H1 (cell line): Measurements from ENCODE around the gene PDE2A. TPM values are rescaled to one million over a fixed set of nuclear protein-coding genes. Genes with fewer than 3 reads are reported as not detected.

Experiments
- CTCF ChIA-PET: fragments of 300-600 bp; sonication (Branson Sonifier 250); formaldehyde crosslinking; loops from one replicate; lab custom pipeline; 2021; ENCODE audit not compliant: partially characterized antibody; lab: Charles Lee
- POLR2A ChIA-PET: fragments of 300-600 bp; sonication (Branson Sonifier 250); formaldehyde crosslinking; loops from one replicate; lab custom pipeline; 2021; ENCODE audit warnings: inconsistent platforms; ENCODE audit not compliant: partially characterized antibody; lab: Charles Lee
- DNase-seq, 2 experiments: peaks; one replicate each; pipeline versions ENCODE4 v3.0.0 to v3.0.0-alpha.2; 2010 to 2022; ENCODE audit warnings: low spot score in 2 of 2, low read depth in 1 of 2, mixed read lengths in 1 of 2
- FAIRE-seq: peaks from 2 replicates; lab custom pipeline; 2011; peaks lifted over from hg19 to GRCh38; lab: Jason Lieb, UNC
- H2AFZ ChIP-seq: 2 replicates; pipeline ENCODE4 v1.8.1; 2012; ENCODE audit warnings: low read length, inconsistent platforms
- H2AK5ac ChIP-seq: 2 replicates; pipeline ENCODE4 v1.6.1; 2013; ENCODE audit warnings: low read depth, low read length
- H2BK120ac ChIP-seq: replicated peaks from 2 replicates; pipeline ENCODE3; 2013; ENCODE audit warnings: low read depth, low read length, inconsistent platforms
- H2BK12ac ChIP-seq: 2 replicates; pipeline ENCODE4 v1.6.1; 2013; ENCODE audit warnings: low read depth, low read length
- H2BK15ac ChIP-seq: 2 replicates; pipeline ENCODE4 v1.6.1; 2013; ENCODE audit warnings: low read length
- H2BK20ac ChIP-seq: 2 replicates; pipeline ENCODE4 v1.6.1; 2013; ENCODE audit warnings: low read length
- H2BK5ac ChIP-seq: 2 replicates; pipeline ENCODE4 v1.6.1; 2013; ENCODE audit warnings: low read depth, low read length
- H3K14ac ChIP-seq: 2 replicates; pipeline ENCODE4 v1.6.1; 2013; ENCODE audit warnings: inconsistent platforms; ENCODE audit not compliant: insufficient read length
- H3K18ac ChIP-seq: 2 replicates; pipeline ENCODE4 v1.6.1; 2013; ENCODE audit warnings: low read length; ENCODE audit errors: extremely low read depth
- H3K23ac ChIP-seq: 2 replicates; pipeline ENCODE4 v1.6.1; 2013; ENCODE audit warnings: inconsistent platforms; ENCODE audit not compliant: insufficient read length
- H3K23me2 ChIP-seq: 2 replicates; pipeline ENCODE4 v1.6.1; 2013; ENCODE audit warnings: low read depth, low read length
- H3K27ac ChIP-seq: 2 replicates; pipeline ENCODE4 v1.6.1; 2011; ENCODE audit warnings: low read depth, low read length, inconsistent platforms
- H3K27me3 ChIP-seq, 4 experiments: replicated peaks in 1 of 4; 1 replicate in 1 of 4; 2 replicates in 3 of 4; pipeline versions ENCODE4 v1.6.1 to v1.8.1; 2011 to 2013; ENCODE audit warnings: low read length in 3 of 4, mild to moderate bottlenecking in 3 of 4, inconsistent platforms in 2 of 4, mixed read lengths in 2 of 4, moderate library complexity in 1 of 4; ENCODE audit not compliant: control insufficient read depth in 3 of 4, insufficient read depth in 3 of 4; ENCODE audit errors: extremely low read depth in 1 of 4
- H3K36me3 ChIP-seq, 4 experiments: 2 replicates each; pipeline versions ENCODE4 v1.6.1 to v1.8.1; 2011 to 2013; ENCODE audit warnings: mild to moderate bottlenecking in 4 of 4, low read length in 3 of 4, moderate library complexity in 2 of 4, control low read depth in 1 of 4, inconsistent platforms in 1 of 4; ENCODE audit not compliant: insufficient read depth in 4 of 4, control insufficient read depth in 2 of 4
- H3K4ac ChIP-seq: replicated peaks from 2 replicates; pipeline ENCODE3; 2013; ENCODE audit warnings: low read length, low read depth, mixed read lengths, inconsistent platforms; ENCODE audit not compliant: insufficient read length
- H3K4me1 ChIP-seq, 4 experiments: replicated peaks in 1 of 4; 1 replicate in 1 of 4; 2 replicates in 3 of 4; pipeline versions ENCODE4 v1.6.1 to v1.8.1; 2011 to 2013; ENCODE audit warnings: low read length in 3 of 4, inconsistent platforms in 2 of 4, mixed read lengths in 1 of 4; ENCODE audit not compliant: insufficient read depth in 4 of 4, control insufficient read depth in 3 of 4
- H3K4me2 ChIP-seq, 2 experiments: 2 replicates each; pipeline versions ENCODE4 v1.6.1 to v1.8.1; 2011 to 2013; ENCODE audit warnings: low read depth in 2 of 2, low read length in 2 of 2, control low read depth in 1 of 2, inconsistent platforms in 1 of 2, mild to moderate bottlenecking in 1 of 2; ENCODE audit not compliant: insufficient read depth in 1 of 2
- H3K4me3 ChIP-seq, 4 experiments: fragments of 200-600, 300-600 bp in 1 of 4; sonication (generic), shearing (Covaris generic), sonication (Bioruptor Twin) in 1 of 4; 2 replicates each; pipeline versions ENCODE4 v1.5.1 to v1.8.1; 2011 to 2016; ENCODE audit warnings: low read length in 4 of 4, low read depth in 3 of 4, control low read depth in 2 of 4, inconsistent platforms in 2 of 4, mild to moderate bottlenecking in 2 of 4, mixed read lengths in 1 of 4, moderate library complexity in 1 of 4; ENCODE audit not compliant: insufficient read depth in 2 of 4; ENCODE audit errors: extremely low read depth in 1 of 4
- H3K56ac ChIP-seq: replicated peaks from 2 replicates; pipeline ENCODE3; 2013; ENCODE audit warnings: low read depth, mild to moderate bottlenecking, mixed read lengths, low read length, inconsistent platforms; ENCODE audit not compliant: insufficient read length
- H3K79me1 ChIP-seq: 2 replicates; pipeline ENCODE4 v1.6.1; 2013; ENCODE audit warnings: low read depth, low read length, control low read depth
- H3K79me2 ChIP-seq, 2 experiments: 2 replicates each; pipeline versions ENCODE4 v1.6.1 to v1.8.1; 2012 to 2013; ENCODE audit warnings: low read length in 2 of 2, mild to moderate bottlenecking in 2 of 2, inconsistent platforms in 1 of 2; ENCODE audit not compliant: insufficient read depth in 2 of 2, control insufficient read depth in 1 of 2
- H3K9ac ChIP-seq, 4 experiments: replicated peaks in 1 of 4; 1 replicate in 1 of 4; 2 replicates in 3 of 4; pipeline versions ENCODE4 v1.6.1 to v1.8.1; 2011 to 2013; ENCODE audit warnings: low read depth in 3 of 4, low read length in 3 of 4, control low read depth in 2 of 4, mild to moderate bottlenecking in 2 of 4, moderate library complexity in 2 of 4, inconsistent platforms in 1 of 4; ENCODE audit errors: extremely low read depth in 1 of 4
- H3K9me3 ChIP-seq, 2 experiments: 2 replicates each; pipeline versions ENCODE4 v1.6.1 to v1.8.1; 2012 to 2013; ENCODE audit warnings: mild to moderate bottlenecking in 2 of 2, moderate library complexity in 2 of 2, control low read depth in 1 of 2, inconsistent platforms in 1 of 2, low read depth in 1 of 2, low read length in 1 of 2, mixed read lengths in 1 of 2; ENCODE audit not compliant: insufficient read depth in 2 of 2
- H4K20me1 ChIP-seq, 2 experiments: replicated peaks in 1 of 2; 2 replicates each; pipeline versions ENCODE3 to v1.8.1; 2011 to 2013; ENCODE audit warnings: inconsistent platforms in 2 of 2, low read length in 2 of 2, mild to moderate bottlenecking in 1 of 2; ENCODE audit not compliant: insufficient read depth in 2 of 2, control insufficient read depth in 1 of 2
- H4K5ac ChIP-seq: 2 replicates; pipeline ENCODE4 v1.6.1; 2013; ENCODE audit warnings: low read length, low read depth, mixed read lengths, inconsistent platforms; ENCODE audit not compliant: insufficient read length
- H4K8ac ChIP-seq: 2 replicates; pipeline ENCODE4 v1.8.0; 2013; ENCODE audit warnings: mild to moderate bottlenecking, moderate library complexity, low read length, inconsistent platforms; ENCODE audit not compliant: insufficient read depth; ENCODE audit errors: extremely low read depth
- H4K91ac ChIP-seq: replicated peaks from 2 replicates; pipeline ENCODE3; 2013; ENCODE audit warnings: low read length, mixed read lengths, inconsistent platforms; ENCODE audit not compliant: insufficient read length
- SP1 ChIP-seq: IDR thresholded peaks from 2 replicates; pipeline ENCODE4 v1.6.1; 2011; ENCODE audit warnings: low read depth, low read length
- YY1 ChIP-seq: IDR thresholded peaks from 2 replicates; pipeline ENCODE4 v1.6.1; 2011; ENCODE audit warnings: low read depth, mild to moderate bottlenecking, low read length
- WGBS, 2 experiments: shearing (Covaris generic) in 1 of 2; methylation state at CpG; one replicate each; pipeline versions ENCODE4 v1.1.6 to v1.1.7; 2013 to 2015; ENCODE audit warnings: low lambda C conversion rate in 2 of 2, mixed read lengths in 2 of 2, inconsistent platforms in 1 of 2, low coverage in 1 of 2, missing lambda C conversion rate in 1 of 2; ENCODE audit not compliant: insufficient replicate concordance in 2 of 2, insufficient coverage in 1 of 2, insufficient read length in 1 of 2; ENCODE audit errors: extremely low coverage in 1 of 2, missing lambda C conversion rate in 1 of 2; 5-methylcytosine and 5-hydroxymethylcytosine counted together
- polyA plus RNA-seq, 7 experiments: library from polyadenylated mRNA; depleted of rRNA in 3 of 7; stranded (reverse) in 5 of 7; unstranded in 2 of 7; fragments of >200 nt in 5 of 7; fragments of 200-250 nt in 2 of 7; gene quantifications; 1 replicate in 5 of 7; 2 replicates in 1 of 7; 4 replicates in 1 of 7; pipeline versions ENCODE4 v1.2.1 to v1.2.3, GENCODE V29; 2011 to 2013; ENCODE audit warnings: missing spikeins in 2 of 7, mixed read lengths in 2 of 7
- total RNA-seq: library from RNA; stranded (reverse); fragmentation: NEBNext Ultra II Directional; extraction: Animal tissue kit (Norgen Biotek cat#: 25700); gene quantifications from 2 replicates; pipeline ENCODE4 v1.2.1, GENCODE V29; 2021

PDE2A gene
- total and polyA plus RNA-seq, 2 of the 8 experiments (the other 6 are each of a cell fraction or from before 2014, with no cell fraction given) = 3.4 to 7.1 TPM

- no peaks in the 10 kb centered on the region for H3K79me1 ChIP-seq
- H4K20me1 ChIP-seq = peaks cover 5 to 18% of the 10 kb centered on the region in 2 experiments
- CTCF ChIA-PET = interaction anchor here (0.7 to 19.1 kb wide), 12 partner anchors 8 to 509 kb away, joined by 3 to 384 read pairs (median 4); no protein-coding TSS in a partner anchor
- H2AFZ ChIP-seq = no peak overlapping the region
- 46% methylated on average over 2 of the region's 2 CpGs; no CpG with 5 or more reads in 1 of the 2 experiments for WGBS, 2 experiments
- no peak overlapping the region for H4K91ac ChIP-seq
- H3K4me2 ChIP-seq = no peak overlapping the region
- no peaks in the 10 kb centered on the region for H3K36me3 ChIP-seq
- H4K8ac ChIP-seq = no peak overlapping the region
- H3K4me3 ChIP-seq = no peak overlapping the region
- no peak overlapping the region for H3K4ac ChIP-seq
- H3K18ac ChIP-seq = no peak overlapping the region
- no peak overlapping the region for H2BK12ac ChIP-seq
- peaks cover 0 to 39% (median 31%) of the 10 kb centered on the region in 4 experiments; a peak in 6 of 7 replicates for H3K27me3 ChIP-seq
- no peak overlapping the region for H2BK120ac ChIP-seq
- no peak for TF ChIP-seq YY1
- no peak for TF ChIP-seq SP1
- TF ChIP-seq, all 59 proteins: peak for 0
- H3K56ac ChIP-seq = no peak overlapping the region
- H2BK5ac ChIP-seq = no peak overlapping the region
- H3K14ac ChIP-seq = no peak overlapping the region
- no peaks in the 10 kb centered on the region for H3K9me3 ChIP-seq
- POLR2A ChIA-PET = interaction anchor here (0.6 to 2.7 kb wide), 8 partner anchors 9 to 90 kb away, joined by 3 to 10 read pairs (median 3); no protein-coding TSS in a partner anchor
- H3K23ac ChIP-seq = no peak overlapping the region
- no peak overlapping the region for H2AK5ac ChIP-seq
- peaks cover 8% of the 10 kb centered on the region; the same call in 1 of the 2 replicates for H3K23me2 ChIP-seq
- no peak overlapping the region for H4K5ac ChIP-seq
- no peak overlapping the region for H2BK20ac ChIP-seq
- no peaks in the 10 kb centered on the region for H3K79me2 ChIP-seq
- DNase-seq (no peak), FAIRE-seq (no peak)
- H3K9ac ChIP-seq = no peak overlapping the region
- no peak overlapping the region for H3K27ac ChIP-seq
- peaks cover 0 to 19% (median 12%) of the 10 kb centered on the region in 4 experiments; a peak in 6 of 7 replicates for H3K4me1 ChIP-seq
- H2BK15ac ChIP-seq = no peak overlapping the region
These were observed 999 bp upstream of the PDE2A start for GRCh38 chr11:72675221-72675620.
